Fibroblast of skin of back (primary cell): Measurements from ENCODE around the gene CDK5R1.
"Not testable (repeated sequence)": the region's sequence is repeated elsewhere in the genome, so short reads cannot be mapped to it uniquely, and the experiment has no call there.

Source experiments
- DNase-seq: peaks from one replicate; pipeline ENCODE4 v3.0.0-alpha.2; 2013

The CDK5R1 gene

GRCh38 chr17:32518646-32519227 is 31.9 kb downstream of the CDK5R1 start:
- no peak for DNase-seq

GRCh38 chr17:32519228-32520103 is 32.7 kb downstream of the CDK5R1 start:
- peak; percentile 55 for DNase-seq

GRCh38 chr17:32520104-32520701 is 33.4 kb downstream of the CDK5R1 start:
- DNase-seq = peak; percentile 60

GRCh38 chr17:32520737-32521404 is 34.1 kb downstream of the CDK5R1 start:
- DNase-seq = no peak

GRCh38 chr17:32523017-32523680 is 36.4 kb downstream of the CDK5R1 start:
- no peak for DNase-seq

GRCh38 chr17:32523827-32524552 is 37.2 kb downstream of the CDK5R1 start:
- DNase-seq = no peak

GRCh38 chr17:32524553-32524880 is 37.7 kb downstream of the CDK5R1 start:
- DNase-seq = not testable (repeated sequence)

- DNase-seq = peak; percentile 82
Observed at GRCh38 chr17:32525122-32525521, 38.3 kb downstream of the CDK5R1 start.

- no peak for DNase-seq
Observed at GRCh38 chr17:32527146-32527545, 40.4 kb downstream of the CDK5R1 start.

GRCh38 chr17:32528825-32529224 is 42.0 kb downstream of the CDK5R1 start:
- no peak for DNase-seq

- DNase-seq = peak; percentile 37
Observed at GRCh38 chr17:32529604-32530003, 42.8 kb downstream of the CDK5R1 start.

- DNase-seq = no peak
Observed at GRCh38 chr17:32533296-32533695, 46.5 kb downstream of the CDK5R1 start.

GRCh38 chr17:32536736-32537643 is 50.2 kb downstream of the CDK5R1 start:
- DNase-seq = peak; percentile 82
